Measurements from ENCODE around the gene LACTB.
"Not testable (repeated sequence)": the region's sequence is repeated elsewhere in the genome, so short reads cannot be mapped to it uniquely, and the experiment has no call there.

The LACTB gene

DNA sequence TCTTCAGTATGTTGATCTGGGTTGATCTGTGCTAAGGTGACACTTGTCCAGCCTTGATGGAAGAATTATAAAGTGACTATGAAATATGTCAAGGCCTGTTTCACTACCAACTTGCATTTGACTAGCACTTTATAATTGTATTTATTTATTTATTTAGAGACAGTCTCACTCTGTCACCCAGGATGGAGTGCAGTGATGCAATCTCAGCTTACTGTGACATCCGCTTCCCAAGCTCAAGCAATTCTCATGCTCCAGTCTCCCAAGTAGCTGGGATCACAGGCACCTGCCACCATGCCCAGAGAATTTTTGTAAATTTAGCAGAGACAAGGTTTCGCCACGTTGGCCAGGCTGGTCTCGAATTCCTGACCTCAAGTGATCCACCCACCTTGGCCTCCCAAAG is 25.5 kb upstream of the LACTB start:
- CTCF ChIA-PET = interaction anchor here (0.8 to 11.9 kb wide), 3 partner anchors 37 to 51 kb away, joined by 3 to 213 read pairs (median 15); partner anchors contain the start of gene TPM1

DNA sequence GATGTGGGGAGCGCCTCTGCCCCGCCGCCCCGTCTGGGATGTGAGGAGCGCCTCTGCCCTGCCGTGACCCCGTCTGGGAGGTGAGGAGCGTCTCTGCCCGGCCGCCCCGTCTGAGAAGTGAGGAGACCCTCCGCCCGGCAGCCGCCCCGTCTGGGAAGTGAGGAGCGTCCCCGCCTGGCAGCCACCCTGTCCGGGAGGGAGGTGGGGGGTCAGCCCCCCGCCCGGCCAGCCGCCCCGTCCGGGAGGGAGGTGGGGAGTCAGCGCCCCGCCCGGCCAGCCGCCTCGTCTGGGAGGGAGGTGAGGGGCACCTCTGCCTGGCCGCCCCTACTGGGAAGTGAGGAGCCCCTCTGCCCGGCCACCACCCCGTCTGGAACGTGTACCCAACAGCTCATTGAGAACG is 22.8 kb upstream of the LACTB start:
- H3K36me3 ChIP-seq (ENCODE audit: control insufficient read depth in 4 of 4, insufficient read depth in 4 of 4, low read length in 3 of 4); CTCF ChIA-PET; H3K4me3 ChIP-seq (ENCODE audit: control insufficient read depth in 1 of 7, extremely low read depth in 1 of 7, insufficient read depth in 4 of 7, low read depth in 2 of 7, low read length in 6 of 7); H3K27me3 ChIP-seq (replicated peaks in 2 of 5; ENCODE audit: control insufficient read depth in 4 of 5, insufficient read depth in 5 of 5, low read length in 4 of 5); H3K27ac ChIP-seq (ENCODE audit: insufficient read depth in 1 of 2, low read depth in 1 of 2, low read length in 2 of 2, poor library complexity in 1 of 2, severe bottlenecking in 2 of 2); H3K9me3 ChIP-seq (ENCODE audit: control extremely low read depth in 1 of 5, control insufficient read depth in 4 of 5, insufficient read depth in 2 of 5, low read depth in 1 of 5, low read length in 4 of 5); DNase-seq; POLR2A ChIA-PET: not testable (repeated sequence)
- WGBS (ENCODE audit: insufficient coverage) = 100% methylated on average over 1 of the region's 33 CpGs
- peaks cover 0 to 19% (median 6%) of the 10 kb centered on the region in 4 experiments for H3K4me1 ChIP-seq (ENCODE audit: control extremely low read depth in 1 of 4, control insufficient read depth in 4 of 4, insufficient read depth in 4 of 4, low read length in 3 of 4)

More for the DNA sequence above, 25.5 kb upstream of the LACTB start:
- Histone ChIP-seq H3K9me3 (ENCODE audit: control extremely low read depth in 1 of 5, control insufficient read depth in 4 of 5, insufficient read depth in 2 of 5, low read depth in 1 of 5, low read length in 4 of 5) (no peaks in the 10 kb centered on the region), H3K27me3 (replicated peaks in 2 of 5; ENCODE audit: control insufficient read depth in 4 of 5, insufficient read depth in 5 of 5, low read length in 4 of 5) (no peaks in the 10 kb centered on the region), H3K27ac (ENCODE audit: insufficient read depth in 1 of 2, low read depth in 1 of 2, low read length in 2 of 2, poor library complexity in 1 of 2, severe bottlenecking in 2 of 2) (no peak overlapping the region), H3K4me1 (ENCODE audit: control extremely low read depth in 1 of 4, control insufficient read depth in 4 of 4, insufficient read depth in 4 of 4, low read length in 3 of 4) (peaks cover 0 to 12% (median 5%) of the 10 kb centered on the region in 4 experiments), H3K4me3 (ENCODE audit: control insufficient read depth in 1 of 7, extremely low read depth in 1 of 7, insufficient read depth in 4 of 7, low read depth in 2 of 7, low read length in 6 of 7) (no peak overlapping the region), H3K36me3 (ENCODE audit: control insufficient read depth in 4 of 4, insufficient read depth in 4 of 4, low read length in 3 of 4) (no peaks in the 10 kb centered on the region)
- POLR2A ChIA-PET = no interaction called here
- WGBS (ENCODE audit: insufficient coverage) = 100% methylated on average over 4 of the region's 4 CpGs
- no peak for DNase-seq

DNA sequence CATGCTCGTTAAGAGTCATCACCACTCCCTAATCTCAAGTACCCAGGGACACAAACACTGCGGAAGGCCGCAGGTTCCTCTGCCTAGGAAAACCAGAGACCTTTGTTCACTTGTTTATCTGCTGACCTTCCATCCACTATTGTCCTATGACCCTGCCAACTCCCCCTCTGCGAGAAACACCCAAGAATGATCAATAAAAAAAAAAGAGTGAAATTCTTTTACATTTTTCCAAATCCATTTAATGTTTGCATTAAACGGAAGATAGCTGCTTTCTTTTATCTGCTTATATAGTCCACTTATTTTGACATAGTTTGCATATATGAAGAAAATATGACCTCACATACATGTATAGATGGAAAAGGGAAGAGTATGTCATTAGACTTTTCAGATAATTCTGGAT is 22.1 kb upstream of the LACTB start:
- CTCF ChIA-PET = interaction anchor here (0.7 kb wide), 1 partner anchor 911 kb away, joined by 3 read pairs; no protein-coding TSS in a partner anchor
- DNase-seq; H3K36me3 ChIP-seq (ENCODE audit: control insufficient read depth in 4 of 4, insufficient read depth in 4 of 4, low read length in 3 of 4); H3K27ac ChIP-seq (ENCODE audit: insufficient read depth in 1 of 2, low read depth in 1 of 2, low read length in 2 of 2, poor library complexity in 1 of 2, severe bottlenecking in 2 of 2); POLR2A ChIA-PET; H3K9me3 ChIP-seq (ENCODE audit: control extremely low read depth in 1 of 5, control insufficient read depth in 4 of 5, insufficient read depth in 2 of 5, low read depth in 1 of 5, low read length in 4 of 5); H3K27me3 ChIP-seq (replicated peaks in 2 of 5; ENCODE audit: control insufficient read depth in 4 of 5, insufficient read depth in 5 of 5, low read length in 4 of 5); H3K4me3 ChIP-seq (ENCODE audit: control insufficient read depth in 1 of 7, extremely low read depth in 1 of 7, insufficient read depth in 4 of 7, low read depth in 2 of 7, low read length in 6 of 7): not testable (repeated sequence)
- WGBS (ENCODE audit: insufficient coverage) = no CpG with 5 or more reads among the region's 5 CpGs
- H3K4me1 ChIP-seq (ENCODE audit: control extremely low read depth in 1 of 4, control insufficient read depth in 4 of 4, insufficient read depth in 4 of 4, low read length in 3 of 4) = peaks cover 0 to 26% (median 6%) of the 10 kb centered on the region in 4 experiments

DNA sequence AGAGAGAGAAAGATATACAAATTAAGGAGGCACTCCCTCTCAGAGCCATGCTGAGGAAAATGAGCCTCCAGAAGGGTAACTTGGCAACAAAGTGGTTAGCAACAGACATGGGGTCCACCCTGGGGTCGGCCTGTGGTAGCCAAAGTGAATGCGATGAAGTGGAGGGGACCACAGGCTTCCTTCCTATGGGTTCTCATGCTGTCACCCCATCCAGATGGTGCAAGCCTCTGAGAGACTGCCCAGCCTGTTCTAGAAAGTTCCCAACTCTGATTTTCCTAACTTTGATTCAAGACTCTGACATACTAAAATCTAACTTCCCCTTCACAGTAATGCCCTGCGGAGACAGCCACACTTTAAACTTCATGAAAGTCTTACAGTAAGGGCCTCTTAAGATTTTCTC is 18.2 kb upstream of the LACTB start:
- H3K27me3 ChIP-seq (replicated peaks in 2 of 5; ENCODE audit: control insufficient read depth in 4 of 5, insufficient read depth in 5 of 5, low read length in 4 of 5) = no peaks in the 10 kb centered on the region
- CTCF ChIA-PET = no interaction called here
- peaks cover 0 to 22% (median 2%) of the 10 kb centered on the region in 4 experiments for H3K4me1 ChIP-seq (ENCODE audit: control extremely low read depth in 1 of 4, control insufficient read depth in 4 of 4, insufficient read depth in 4 of 4, low read length in 3 of 4)
- no peaks in the 10 kb centered on the region for H3K36me3 ChIP-seq (ENCODE audit: control insufficient read depth in 4 of 4, insufficient read depth in 4 of 4, low read length in 3 of 4)
- 10% methylated on average over 3 of the region's 3 CpGs for WGBS (ENCODE audit: insufficient coverage)
- peak in 2 of 3 donors; percentile 87 to 89 for DNase-seq
- H3K9me3 ChIP-seq (ENCODE audit: control extremely low read depth in 1 of 5, control insufficient read depth in 4 of 5, insufficient read depth in 2 of 5, low read depth in 1 of 5, low read length in 4 of 5) = peaks cover 0 to 3% (median 0%) of the 10 kb centered on the region in 5 experiments
- no peak overlapping the region for H3K4me3 ChIP-seq (ENCODE audit: control insufficient read depth in 1 of 7, extremely low read depth in 1 of 7, insufficient read depth in 4 of 7, low read depth in 2 of 7, low read length in 6 of 7)
- H3K27ac ChIP-seq (ENCODE audit: insufficient read depth in 1 of 2, low read depth in 1 of 2, low read length in 2 of 2, poor library complexity in 1 of 2, severe bottlenecking in 2 of 2) = no peak overlapping the region
- POLR2A ChIA-PET = no interaction called here

DNA sequence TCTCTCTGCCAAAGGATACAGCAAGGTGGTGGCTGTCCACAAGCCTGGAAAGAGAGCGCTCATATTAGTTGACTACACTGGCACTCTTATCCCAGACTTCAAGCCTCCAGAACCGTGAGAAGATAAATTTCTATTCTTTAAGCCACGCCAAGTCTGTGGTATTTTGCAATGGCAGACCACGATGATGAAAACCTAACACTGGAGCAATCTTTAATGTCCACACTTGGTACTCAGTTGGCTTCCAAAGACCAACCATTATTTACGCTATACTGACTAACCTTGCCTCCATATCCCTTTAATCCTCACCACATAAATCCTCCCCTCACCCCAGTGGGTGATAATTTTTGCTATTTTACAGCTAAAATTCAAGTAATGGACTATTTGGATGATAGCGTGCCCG is 16.9 kb upstream of the LACTB start:
- Histone ChIP-seq H3K27ac (ENCODE audit: insufficient read depth in 1 of 2, low read depth in 1 of 2, low read length in 2 of 2, poor library complexity in 1 of 2, severe bottlenecking in 2 of 2) (no peak overlapping the region), H3K27me3 (replicated peaks in 2 of 5; ENCODE audit: control insufficient read depth in 4 of 5, insufficient read depth in 5 of 5, low read length in 4 of 5) (no peaks in the 10 kb centered on the region), H3K4me1 (ENCODE audit: control extremely low read depth in 1 of 4, control insufficient read depth in 4 of 4, insufficient read depth in 4 of 4, low read length in 3 of 4) (peaks cover 0 to 22% (median 2%) of the 10 kb centered on the region in 4 experiments), H3K36me3 (ENCODE audit: control insufficient read depth in 4 of 4, insufficient read depth in 4 of 4, low read length in 3 of 4) (no peaks in the 10 kb centered on the region), H3K9me3 (ENCODE audit: control extremely low read depth in 1 of 5, control insufficient read depth in 4 of 5, insufficient read depth in 2 of 5, low read depth in 1 of 5, low read length in 4 of 5) (peaks cover 0 to 3% (median 0%) of the 10 kb centered on the region in 5 experiments), H3K4me3 (ENCODE audit: control insufficient read depth in 1 of 7, extremely low read depth in 1 of 7, insufficient read depth in 4 of 7, low read depth in 2 of 7, low read length in 6 of 7) (no peak overlapping the region)
- CTCF ChIA-PET = interaction anchor here (1.2 kb wide), 1 partner anchor 12 kb away, joined by 3 read pairs; no protein-coding TSS in a partner anchor
- 74% methylated on average over 7 of the region's 7 CpGs for WGBS (ENCODE audit: insufficient coverage)
- DNase-seq = no peak
- POLR2A ChIA-PET = no interaction called here

DNA sequence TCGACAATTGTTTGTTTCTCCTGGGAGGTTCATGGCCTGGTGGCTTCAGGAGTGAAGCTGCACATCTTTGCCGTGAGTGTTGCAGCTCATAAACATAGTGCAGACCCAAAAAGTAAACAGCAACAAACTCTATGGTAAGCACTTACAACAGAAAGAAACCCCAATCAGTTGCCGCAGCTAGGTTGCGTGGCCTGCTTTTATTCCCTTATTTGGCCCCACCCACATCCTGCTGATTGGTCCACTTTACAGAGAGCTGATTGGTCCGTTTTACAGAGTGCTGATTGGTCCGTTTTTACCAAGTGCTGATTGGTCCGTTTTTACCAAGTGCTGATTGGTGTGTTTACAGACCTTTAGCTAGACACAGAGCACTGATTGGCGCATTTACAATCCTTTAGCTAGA is 16.3 kb upstream of the LACTB start:
- DNase-seq; H3K27ac ChIP-seq (ENCODE audit: insufficient read depth in 1 of 2, low read depth in 1 of 2, low read length in 2 of 2, poor library complexity in 1 of 2, severe bottlenecking in 2 of 2); H3K9me3 ChIP-seq (ENCODE audit: control extremely low read depth in 1 of 5, control insufficient read depth in 4 of 5, insufficient read depth in 2 of 5, low read depth in 1 of 5, low read length in 4 of 5); POLR2A ChIA-PET; H3K4me3 ChIP-seq (ENCODE audit: control insufficient read depth in 1 of 7, extremely low read depth in 1 of 7, insufficient read depth in 4 of 7, low read depth in 2 of 7, low read length in 6 of 7); H3K36me3 ChIP-seq (ENCODE audit: control insufficient read depth in 4 of 4, insufficient read depth in 4 of 4, low read length in 3 of 4); H3K27me3 ChIP-seq (replicated peaks in 2 of 5; ENCODE audit: control insufficient read depth in 4 of 5, insufficient read depth in 5 of 5, low read length in 4 of 5): not testable (repeated sequence)
- CTCF ChIA-PET = interaction anchor here (1.2 kb wide), 1 partner anchor 12 kb away, joined by 3 read pairs; no protein-coding TSS in a partner anchor
- WGBS (ENCODE audit: insufficient coverage) = 84% methylated on average over 8 of the region's 8 CpGs
- peaks cover 0 to 22% (median 2%) of the 10 kb centered on the region in 4 experiments for H3K4me1 ChIP-seq (ENCODE audit: control extremely low read depth in 1 of 4, control insufficient read depth in 4 of 4, insufficient read depth in 4 of 4, low read length in 3 of 4)

DNA sequence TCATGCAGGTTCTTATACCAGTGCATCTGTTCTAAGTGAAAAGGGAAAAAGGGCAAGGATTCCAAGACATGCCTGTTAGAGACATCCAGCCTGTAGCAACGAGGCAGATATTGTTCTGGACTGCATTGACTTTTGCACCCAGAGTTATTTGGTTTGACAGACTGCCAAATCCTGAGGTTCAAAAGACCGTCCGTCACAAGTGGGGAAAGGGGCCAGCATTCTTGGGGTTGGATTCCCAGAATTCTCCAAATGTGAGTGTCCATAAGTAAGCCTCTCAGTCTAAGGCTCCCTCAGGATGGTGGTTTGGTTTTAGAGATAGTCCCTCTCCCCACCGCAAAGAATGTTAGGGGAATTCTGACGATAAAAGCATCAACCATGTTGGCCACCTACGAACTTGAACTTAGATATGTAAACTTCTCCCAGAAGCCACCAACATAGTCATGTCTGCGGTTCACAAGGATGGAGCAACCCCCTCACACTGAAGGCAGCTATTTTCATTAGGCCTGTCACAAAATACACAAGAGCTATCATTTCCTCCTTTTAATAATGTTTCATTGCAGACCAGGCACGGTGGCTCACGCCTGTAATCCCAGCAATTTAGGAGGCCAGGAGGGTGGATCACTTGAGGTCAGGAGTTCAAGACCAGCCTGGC is 13.6 kb upstream of the LACTB start:
- Histone ChIP-seq H3K27me3 (replicated peaks in 2 of 5; ENCODE audit: control insufficient read depth in 4 of 5, insufficient read depth in 5 of 5, low read length in 4 of 5) (no peaks in the 10 kb centered on the region), H3K27ac (ENCODE audit: insufficient read depth in 1 of 2, low read depth in 1 of 2, low read length in 2 of 2, poor library complexity in 1 of 2, severe bottlenecking in 2 of 2) (no peak overlapping the region), H3K4me3 (ENCODE audit: control insufficient read depth in 1 of 7, extremely low read depth in 1 of 7, insufficient read depth in 4 of 7, low read depth in 2 of 7, low read length in 6 of 7) (no peak overlapping the region), H3K36me3 (ENCODE audit: control insufficient read depth in 4 of 4, insufficient read depth in 4 of 4, low read length in 3 of 4) (no peaks in the 10 kb centered on the region), H3K4me1 (ENCODE audit: control extremely low read depth in 1 of 4, control insufficient read depth in 4 of 4, insufficient read depth in 4 of 4, low read length in 3 of 4) (peaks cover 0 to 41% (median 4%) of the 10 kb centered on the region in 4 experiments), H3K9me3 (ENCODE audit: control extremely low read depth in 1 of 5, control insufficient read depth in 4 of 5, insufficient read depth in 2 of 5, low read depth in 1 of 5, low read length in 4 of 5) (peaks cover 0 to 3% (median 0%) of the 10 kb centered on the region in 5 experiments)
- ChIA-PET CTCF (interaction anchor here (1.1 kb wide), 1 partner anchor 61 kb away, joined by 3 read pairs; no protein-coding TSS in a partner anchor), POLR2A (no interaction called here)
- WGBS (ENCODE audit: insufficient coverage) = 97% methylated on average over 9 of the region's 9 CpGs
- DNase-seq = no peak

Data from common myeloid progenitor, CD34-positive (primary cell).